ENCODE measurements around the gene SOX4. TPM values are rescaled to one million over a fixed set of nuclear protein-coding genes. Genes with fewer than 3 reads are reported as not detected.

SOX4 gene
- total and polyA plus RNA-seq, 2 donors (not counting 3 experiments of a cell fraction or from before 2014, with no cell fraction given), result 20.4 to 121 TPM

- ChIA-PET CTCF (interaction anchor here (1.0 kb wide), 1 partner anchor 22 kb away, joined by 3 read pairs; the partner anchor contains the start of gene SOX4), POLR2A (interaction anchor here (0.7 kb wide), 1 partner anchor 145 kb away, joined by 3 read pairs; no protein-coding TSS in a partner anchor)
- Histone ChIP-seq H3K9me1 (replicated peaks; ENCODE audit: control insufficient read depth, extremely low read depth, insufficient read depth, low read length) (no peaks in the 10 kb centered on the region), H3K4me1 (ENCODE audit: control insufficient read depth, extremely low read depth, insufficient read depth, low read length) (peaks cover 20% of the 10 kb centered on the region), H3K27me3 (ENCODE audit: control insufficient read depth in 2 of 2, insufficient read depth in 2 of 2, low read length in 2 of 2) (no peaks in the 10 kb centered on the region), H4K20me1 (replicated peaks; ENCODE audit: control insufficient read depth, extremely low read depth, insufficient read depth, low read length) (no peaks in the 10 kb centered on the region), H3K9ac (replicated peaks; ENCODE audit: extremely low read depth, insufficient read depth, low read length) (peak overlapping the region; percentile 64), H3K9me3 (replicated peaks; ENCODE audit: control insufficient read depth, insufficient read depth, low read length) (no peaks in the 10 kb centered on the region), H2AFZ (ENCODE audit: low read depth, low read length) (peak overlapping the region; percentile 27), H3K4me2 (ENCODE audit: insufficient read depth, low read length) (peak overlapping the region; percentile 40), H3K27ac (ENCODE audit: insufficient read depth, low read depth, low read length) (peak overlapping the region; percentile 87), H3K79me2 (ENCODE audit: control insufficient read depth, insufficient read depth, low read length) (no peaks in the 10 kb centered on the region), H3K36me3 (ENCODE audit: control insufficient read depth in 2 of 2, extremely low read depth in 1 of 2, insufficient read depth in 2 of 2, low read length in 2 of 2) (no peaks in the 10 kb centered on the region), H3K4me3 (replicated peaks in 1 of 3; ENCODE audit: insufficient read depth in 1 of 3, low read depth in 1 of 3, low read length in 3 of 3) (no peak overlapping the region)
- TF ChIP-seq CTCF (IDR thresholded peaks at IDR 0.05; ENCODE audit: extremely low read depth in 1 of 2, insufficient read depth in 1 of 2, low read depth in 1 of 2, low read length in 2 of 2) (no peak), MAX (IDR thresholded peaks at IDR 0.05; ENCODE audit: insufficient read depth, insufficient read length) (no peak), JUN (IDR thresholded peaks at IDR 0.05; ENCODE audit: borderline replicate concordance, insufficient read depth, insufficient read length, low read depth) (peak; percentile 13), POLR2AphosphoS5 (IDR thresholded peaks at IDR 0.05; ENCODE audit: insufficient read depth, low read depth, low read length) (peak; percentile 81), MYC (IDR thresholded peaks at IDR 0.05; ENCODE audit: low read depth, low read length) (peak; percentile 59), GATA2 (IDR thresholded peaks at IDR 0.05; ENCODE audit: insufficient read depth, insufficient read length, low read depth, low read length) (peak; percentile 99), FOS (IDR thresholded peaks at IDR 0.05; ENCODE audit: borderline replicate concordance, insufficient read depth, low read length) (peak; percentile 75), EZH2 (IDR thresholded peaks at IDR 0.05; ENCODE audit: borderline replicate concordance, low read depth, low read length, severe bottlenecking) (no peak), POLR2A (IDR thresholded peaks at IDR 0.05; ENCODE audit: low read depth, low read length) (peak; percentile 44)
- BruUV-seq (replicated peaks), result no TSS peak
- intact Hi-C loops (cut with micrococcal nuclease) (loop anchor here (1.0 to 5.0 kb wide), 4 partner anchors 48 to 231 kb away; no protein-coding TSS in a partner anchor), dilution Hi-C loops (cut with MboI; ENCODE audit: extremely low pct_ligation_motif_present, low sequenced_read_pairs) (no loop called here)
- DNase-seq (ENCODE audit: low read depth, low spot score) (peak; percentile 84), FAIRE-seq (peak; percentile 82)
Observed at GRCh38 chr6:21616005-21616404, 22.5 kb downstream of the SOX4 start.

Measured in endothelial cell of umbilical vein (primary cell).